Fibroblast of skin of left biceps (primary cell): Measurements from ENCODE around the gene ANKK1.

Experiments
- DNase-seq, 2 experiments: peaks; one replicate each; pipeline ENCODE4 v3.0.0-alpha.2; 2013; ENCODE audit warnings: low read depth in 2 of 2

ANKK1 gene

GRCh38 chr11:113387605-113388211 lies at the start of gene ANKK1:
TSS of gene ANKK1 (plus strand) at chr11:113387779. CDS start at chr11:113387885, 106 bp downstream.
- DNase-seq, result no peak

GRCh38 chr11:113338730-113339129 lies 48.8 kb upstream of the ANKK1 start:
- no peak for DNase-seq

GRCh38 chr11:113339929-113340589 lies 47.5 kb upstream of the ANKK1 start:
- no peak for DNase-seq

GRCh38 chr11:113341388-113342165 lies 46.0 kb upstream of the ANKK1 start:
- DNase-seq, result no peak

GRCh38 chr11:113345978-113346377 lies 41.6 kb upstream of the ANKK1 start:
- no peak for DNase-seq

GRCh38 chr11:113349528-113349927 lies 38.1 kb upstream of the ANKK1 start:
- no peak for DNase-seq

- no peak for DNase-seq
Observed at GRCh38 chr11:113350336-113351067, 37.1 kb upstream of the ANKK1 start.

GRCh38 chr11:113351068-113351450 lies 36.5 kb upstream of the ANKK1 start:
- no peak for DNase-seq

GRCh38 chr11:113351480-113351879 lies 36.1 kb upstream of the ANKK1 start:
- no peak for DNase-seq

- no peak for DNase-seq
Observed at GRCh38 chr11:113356203-113356602, 31.4 kb upstream of the ANKK1 start.

GRCh38 chr11:113363406-113363805 lies 24.2 kb upstream of the ANKK1 start:
- DNase-seq, result no peak

GRCh38 chr11:113363996-113364641 lies 23.5 kb upstream of the ANKK1 start:
- DNase-seq, result no peak

- no peak for DNase-seq
Observed at GRCh38 chr11:113365895-113366294, 21.7 kb upstream of the ANKK1 start.

- no peak for DNase-seq
Observed at GRCh38 chr11:113369411-113369810, 18.2 kb upstream of the ANKK1 start.

- DNase-seq, result no peak
Observed at GRCh38 chr11:113370634-113371033, 16.9 kb upstream of the ANKK1 start.

GRCh38 chr11:113372309-113372708 lies 15.3 kb upstream of the ANKK1 start:
- no peak for DNase-seq

GRCh38 chr11:113373306-113373705 lies 14.3 kb upstream of the ANKK1 start:
- DNase-seq, result peak in 1 of 2 experiments; percentile 3

GRCh38 chr11:113373981-113374560 lies 13.5 kb upstream of the ANKK1 start:
- DNase-seq, result no peak

- DNase-seq, result no peak
Observed at GRCh38 chr11:113375402-113375801, 12.2 kb upstream of the ANKK1 start.

- DNase-seq, result no peak
Observed at GRCh38 chr11:113376156-113376555, 11.4 kb upstream of the ANKK1 start.

- DNase-seq, result peak; percentile 18 to 31
Observed at GRCh38 chr11:113377681-113378412, 9.7 kb upstream of the ANKK1 start.
